ENCODE measurements around the gene CD40LG.
A peak's percentile ranks its signal among the peaks of the same experiment; 100 is the strongest.

CD40LG gene

DNA sequence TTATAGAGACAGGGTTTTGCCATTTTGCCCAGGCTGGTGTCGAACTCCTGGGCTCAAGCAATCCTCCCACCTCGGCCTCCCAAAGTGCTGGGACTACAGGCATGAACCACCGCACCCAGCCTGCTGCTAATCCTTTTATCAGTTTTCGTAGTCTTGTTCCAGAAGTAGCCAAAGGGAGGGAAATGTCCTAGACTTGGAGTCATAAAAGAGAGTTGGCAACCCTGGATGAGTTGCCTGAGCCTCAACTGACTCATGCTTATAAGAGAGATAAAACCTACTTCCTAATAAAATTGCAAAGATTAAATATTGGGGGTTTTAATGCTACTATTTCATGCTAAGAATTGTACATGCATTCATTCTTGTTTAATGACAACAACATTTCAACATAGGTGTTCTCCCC, 44.3 kb downstream of the CD40LG start:
- peaks cover 5% of the 10 kb centered on the region; the same call in 1 of the 2 replicates for H3K4me1 ChIP-seq

DNA sequence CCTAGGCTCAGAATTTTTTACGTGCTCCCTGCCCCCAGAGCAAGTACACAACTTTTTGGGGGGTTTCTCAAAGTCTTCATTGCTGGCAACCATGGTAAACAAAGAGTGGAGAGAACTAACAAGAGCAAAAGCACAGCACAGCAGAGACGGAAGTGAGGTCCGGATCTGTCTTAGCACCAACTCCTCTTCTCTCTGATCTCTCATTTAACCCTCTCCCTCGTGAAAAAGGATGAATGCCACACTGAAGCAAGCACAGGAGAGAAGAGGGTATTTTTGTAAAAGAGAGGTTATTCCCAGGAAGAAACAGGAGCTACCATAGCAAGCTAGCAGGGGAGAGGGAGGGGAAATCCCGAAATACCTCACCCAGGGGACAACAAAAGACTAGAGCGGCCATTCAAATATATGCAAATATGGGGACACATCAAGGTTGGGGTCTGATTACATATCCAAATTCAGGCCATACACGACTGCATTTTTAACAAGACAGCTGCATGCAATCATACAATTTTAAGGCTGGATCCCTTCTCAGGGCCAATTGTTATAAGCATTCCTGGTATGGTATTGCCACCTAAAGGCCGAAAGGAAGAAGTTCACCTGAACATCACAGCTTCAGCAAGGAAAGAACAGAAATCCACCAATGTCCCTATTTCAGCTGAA, 46.6 kb downstream of the CD40LG start:
- TF ChIP-seq, protein P1, sequence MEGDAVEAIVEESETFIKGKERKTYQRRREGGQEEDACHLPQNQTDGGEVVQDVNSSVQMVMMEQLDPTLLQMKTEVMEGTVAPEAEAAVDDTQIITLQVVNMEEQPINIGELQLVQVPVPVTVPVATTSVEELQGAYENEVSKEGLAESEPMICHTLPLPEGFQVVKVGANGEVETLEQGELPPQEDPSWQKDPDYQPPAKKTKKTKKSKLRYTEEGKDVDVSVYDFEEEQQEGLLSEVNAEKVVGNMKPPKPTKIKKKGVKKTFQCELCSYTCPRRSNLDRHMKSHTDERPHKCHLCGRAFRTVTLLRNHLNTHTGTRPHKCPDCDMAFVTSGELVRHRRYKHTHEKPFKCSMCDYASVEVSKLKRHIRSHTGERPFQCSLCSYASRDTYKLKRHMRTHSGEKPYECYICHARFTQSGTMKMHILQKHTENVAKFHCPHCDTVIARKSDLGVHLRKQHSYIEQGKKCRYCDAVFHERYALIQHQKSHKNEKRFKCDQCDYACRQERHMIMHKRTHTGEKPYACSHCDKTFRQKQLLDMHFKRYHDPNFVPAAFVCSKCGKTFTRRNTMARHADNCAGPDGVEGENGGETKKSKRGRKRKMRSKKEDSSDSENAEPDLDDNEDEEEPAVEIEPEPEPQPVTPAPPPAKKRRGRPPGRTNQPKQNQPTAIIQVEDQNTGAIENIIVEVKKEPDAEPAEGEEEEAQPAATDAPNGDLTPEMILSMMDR (IDR thresholded peaks at IDR 0.05; ENCODE audit: low read depth, low read length), result peak; percentile 73
- peak; percentile 8 for DNase-seq

More for the DNA sequence above, 44.3 kb downstream of the CD40LG start:
- Histone ChIP-seq H3K27me3 (no peaks in the 10 kb centered on the region), H3K36me3 (no peaks in the 10 kb centered on the region), H3K4me3 (ENCODE audit: low read depth, low read length) (no peak overlapping the region), H3K9me3 (no peaks in the 10 kb centered on the region)
- no peak for DNase-seq
- TF ChIP-seq, protein P1 (IDR thresholded peaks at IDR 0.05; ENCODE audit: low read depth, low read length), result no peak

DNA sequence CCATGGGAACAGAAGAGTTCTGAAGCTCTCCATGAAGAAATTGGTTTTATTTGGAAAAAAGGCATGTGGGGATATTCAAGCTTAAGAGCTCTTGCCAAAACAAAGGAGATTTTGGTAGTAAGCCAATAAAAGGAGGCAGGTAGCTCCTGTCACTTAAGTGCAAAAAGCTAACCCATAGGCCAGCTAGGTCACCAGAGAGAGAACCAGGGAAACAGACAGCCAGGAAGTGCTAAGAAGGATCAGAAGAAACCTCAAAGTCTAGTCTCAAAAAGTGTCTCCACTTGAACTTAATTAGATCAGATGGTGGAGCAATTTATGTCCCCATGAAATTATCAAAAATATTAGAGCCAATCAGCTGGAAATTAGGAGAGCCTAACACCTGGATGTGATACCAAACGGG, 49.2 kb downstream of the CD40LG start:
- TF ChIP-seq, protein P1 (IDR thresholded peaks at IDR 0.05; ENCODE audit: low read depth, low read length), result no peak
- no peak overlapping the region for H3K4me3 ChIP-seq (ENCODE audit: low read depth, low read length)
- no peaks in the 10 kb centered on the region for H3K36me3 ChIP-seq
- no peaks in the 10 kb centered on the region for H3K9me3 ChIP-seq
- peaks cover 5% of the 10 kb centered on the region; the same call in 1 of the 2 replicates for H3K4me1 ChIP-seq
- no peaks in the 10 kb centered on the region for H3K27me3 ChIP-seq
- DNase-seq, result no peak

More for the DNA sequence above, 46.6 kb downstream of the CD40LG start:
- Histone ChIP-seq H3K36me3 (no peaks in the 10 kb centered on the region), H3K27me3 (no peaks in the 10 kb centered on the region), H3K4me3 (ENCODE audit: low read depth, low read length) (no peak overlapping the region), H3K4me1 (peaks cover 5% of the 10 kb centered on the region; the same call in 1 of the 2 replicates), H3K9me3 (no peaks in the 10 kb centered on the region)

DNA sequence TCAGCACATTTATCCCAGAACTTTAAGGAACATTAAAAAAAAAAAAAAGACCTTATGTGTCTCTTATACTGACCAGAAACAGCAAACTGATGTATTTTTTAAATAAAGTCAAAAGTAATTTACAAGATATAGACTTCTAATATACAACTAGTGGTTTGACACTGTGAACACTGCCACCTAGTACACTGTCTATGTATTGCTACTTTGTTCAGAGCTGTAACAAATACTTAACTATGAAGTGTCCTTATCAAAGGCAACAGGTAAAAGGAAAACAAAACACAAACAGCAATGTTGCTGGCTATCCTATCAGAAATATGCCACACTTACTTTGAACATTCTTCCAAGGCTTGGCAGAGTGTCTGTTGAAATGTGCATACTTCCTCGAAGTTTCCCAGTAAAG, 60.4 kb downstream of the CD40LG start:
- H3K4me3 ChIP-seq (ENCODE audit: low read depth, low read length), result no peak overlapping the region
- no peaks in the 10 kb centered on the region for H3K27me3 ChIP-seq
- no peaks in the 10 kb centered on the region for H3K36me3 ChIP-seq
- TF ChIP-seq, protein P1 (IDR thresholded peaks at IDR 0.05; ENCODE audit: low read depth, low read length), result peak; percentile 48
- no peaks in the 10 kb centered on the region for H3K9me3 ChIP-seq
- no peak for DNase-seq
- H3K4me1 ChIP-seq, result no peaks in the 10 kb centered on the region

Measured in BE2C (cell line).